NCI-H748 (cell line): ENCODE results near the gene SPG11.
"Not testable (repeated sequence)": the region's sequence is repeated elsewhere in the genome, so short reads cannot be mapped to it uniquely, and the experiment has no call there.

Experiments
- DNase-seq: peaks from one replicate; lab custom pipeline; 2025; ENCODE audit not compliant: unreplicated experiment; lab: John Stamatoyannopoulos, UW

Gene SPG11, protein sequence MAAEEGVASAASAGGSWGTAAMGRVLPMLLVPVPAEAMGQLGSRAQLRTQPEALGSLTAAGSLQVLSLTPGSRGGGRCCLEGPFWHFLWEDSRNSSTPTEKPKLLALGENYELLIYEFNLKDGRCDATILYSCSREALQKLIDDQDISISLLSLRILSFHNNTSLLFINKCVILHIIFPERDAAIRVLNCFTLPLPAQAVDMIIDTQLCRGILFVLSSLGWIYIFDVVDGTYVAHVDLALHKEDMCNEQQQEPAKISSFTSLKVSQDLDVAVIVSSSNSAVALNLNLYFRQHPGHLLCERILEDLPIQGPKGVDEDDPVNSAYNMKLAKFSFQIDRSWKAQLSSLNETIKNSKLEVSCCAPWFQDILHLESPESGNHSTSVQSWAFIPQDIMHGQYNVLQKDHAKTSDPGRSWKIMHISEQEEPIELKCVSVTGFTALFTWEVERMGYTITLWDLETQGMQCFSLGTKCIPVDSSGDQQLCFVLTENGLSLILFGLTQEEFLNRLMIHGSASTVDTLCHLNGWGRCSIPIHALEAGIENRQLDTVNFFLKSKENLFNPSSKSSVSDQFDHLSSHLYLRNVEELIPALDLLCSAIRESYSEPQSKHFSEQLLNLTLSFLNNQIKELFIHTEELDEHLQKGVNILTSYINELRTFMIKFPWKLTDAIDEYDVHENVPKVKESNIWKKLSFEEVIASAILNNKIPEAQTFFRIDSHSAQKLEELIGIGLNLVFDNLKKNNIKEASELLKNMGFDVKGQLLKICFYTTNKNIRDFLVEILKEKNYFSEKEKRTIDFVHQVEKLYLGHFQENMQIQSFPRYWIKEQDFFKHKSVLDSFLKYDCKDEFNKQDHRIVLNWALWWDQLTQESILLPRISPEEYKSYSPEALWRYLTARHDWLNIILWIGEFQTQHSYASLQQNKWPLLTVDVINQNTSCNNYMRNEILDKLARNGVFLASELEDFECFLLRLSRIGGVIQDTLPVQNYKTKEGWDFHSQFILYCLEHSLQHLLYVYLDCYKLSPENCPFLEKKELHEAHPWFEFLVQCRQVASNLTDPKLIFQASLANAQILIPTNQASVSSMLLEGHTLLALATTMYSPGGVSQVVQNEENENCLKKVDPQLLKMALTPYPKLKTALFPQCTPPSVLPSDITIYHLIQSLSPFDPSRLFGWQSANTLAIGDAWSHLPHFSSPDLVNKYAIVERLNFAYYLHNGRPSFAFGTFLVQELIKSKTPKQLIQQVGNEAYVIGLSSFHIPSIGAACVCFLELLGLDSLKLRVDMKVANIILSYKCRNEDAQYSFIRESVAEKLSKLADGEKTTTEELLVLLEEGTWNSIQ (N-terminal part only)

DNA sequence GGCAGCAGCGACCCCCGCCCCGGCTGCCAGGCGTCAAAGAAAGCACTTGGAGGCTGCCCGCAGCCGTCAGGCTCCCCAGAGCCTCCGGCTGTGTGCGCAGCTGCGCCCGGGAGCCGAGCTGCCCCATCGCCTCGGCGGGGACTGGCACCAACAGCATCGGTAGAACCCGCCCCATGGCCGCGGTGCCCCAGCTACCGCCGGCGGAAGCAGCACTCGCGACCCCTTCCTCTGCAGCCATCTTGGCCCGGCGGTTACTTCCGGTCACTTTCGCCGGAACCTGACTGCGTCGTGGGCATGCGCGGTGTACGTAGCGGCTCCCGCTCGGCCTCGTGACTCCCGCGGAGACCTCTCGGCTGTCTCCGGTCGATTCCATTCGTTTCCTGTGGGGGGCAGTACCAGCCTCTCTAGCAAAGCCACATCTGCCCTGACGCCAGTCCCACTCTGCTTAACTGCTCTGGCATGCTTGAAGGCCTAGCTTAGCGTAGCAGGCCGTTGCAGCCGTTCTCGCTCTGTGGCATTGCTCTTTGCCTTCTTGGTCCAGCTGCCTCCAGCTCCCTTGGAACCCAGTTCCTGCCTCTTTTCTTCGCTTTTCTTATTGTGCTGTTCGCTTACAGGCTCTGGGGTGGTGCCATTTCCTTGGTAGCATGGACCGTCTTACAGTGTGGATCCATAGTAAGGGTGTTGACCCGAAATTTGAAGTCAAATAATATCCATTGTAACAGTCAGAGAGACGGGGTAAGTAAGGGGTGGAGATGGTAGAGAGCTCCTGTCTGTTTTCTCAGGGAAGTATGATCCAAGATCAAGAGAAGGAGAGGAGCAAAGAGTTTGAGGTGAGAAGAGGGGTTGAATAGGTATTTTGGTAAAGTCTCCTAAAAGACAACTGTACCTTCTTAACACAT is at the start of gene SPG11:
TSS of gene SPG11 (minus strand) at position 253 of the 899 bp plus-strand sequence. CDS start at position 238, 15 bp downstream.
- DNase-seq, result peak; percentile 97

DNA sequence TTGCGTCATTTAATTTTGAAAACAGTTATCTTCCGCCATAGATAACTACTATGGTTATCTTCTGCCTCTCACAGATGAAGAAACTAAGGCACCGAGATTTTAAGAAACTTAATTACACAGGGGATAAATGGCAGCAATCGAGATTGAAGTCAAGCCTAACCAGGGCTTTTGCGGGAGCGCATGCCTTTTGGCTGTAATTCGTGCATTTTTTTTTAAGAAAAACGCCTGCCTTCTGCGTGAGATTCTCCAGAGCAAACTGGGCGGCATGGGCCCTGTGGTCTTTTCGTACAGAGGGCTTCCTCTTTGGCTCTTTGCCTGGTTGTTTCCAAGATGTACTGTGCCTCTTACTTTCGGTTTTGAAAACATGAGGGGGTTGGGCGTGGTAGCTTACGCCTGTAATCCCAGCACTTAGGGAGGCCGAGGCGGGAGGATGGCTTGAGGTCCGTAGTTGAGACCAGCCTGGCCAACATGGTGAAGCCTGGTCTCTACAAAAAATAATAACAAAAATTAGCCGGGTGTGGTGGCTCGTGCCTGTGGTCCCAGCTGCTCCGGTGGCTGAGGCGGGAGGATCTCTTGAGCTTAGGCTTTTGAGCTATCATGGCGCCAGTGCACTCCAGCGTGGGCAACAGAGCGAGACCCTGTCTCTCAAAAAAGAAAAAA is 49.0 kb upstream of the SPG11 start:
- peak; percentile 67 for DNase-seq

DNA sequence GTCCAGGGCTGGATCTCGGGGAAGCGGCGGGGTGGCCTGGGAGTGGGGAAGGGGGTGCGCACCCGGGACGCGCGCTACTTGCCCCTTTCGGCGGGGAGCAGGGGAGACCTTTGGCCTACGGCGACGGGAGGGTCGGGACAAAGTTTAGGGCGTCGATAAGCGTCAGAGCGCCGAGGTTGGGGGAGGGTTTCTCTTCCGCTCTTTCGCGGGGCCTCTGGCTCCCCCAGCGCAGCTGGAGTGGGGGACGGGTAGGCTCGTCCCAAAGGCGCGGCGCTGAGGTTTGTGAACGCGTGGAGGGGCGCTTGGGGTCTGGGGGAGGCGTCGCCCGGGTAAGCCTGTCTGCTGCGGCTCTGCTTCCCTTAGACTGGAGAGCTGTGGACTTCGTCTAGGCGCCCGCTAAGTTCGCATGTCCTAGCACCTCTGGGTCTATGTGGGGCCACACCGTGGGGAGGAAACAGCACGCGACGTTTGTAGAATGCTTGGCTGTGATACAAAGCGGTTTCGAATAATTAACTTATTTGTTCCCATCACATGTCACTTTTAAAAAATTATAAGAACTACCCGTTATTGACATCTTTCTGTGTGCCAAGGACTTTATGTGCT is 48.4 kb upstream of the SPG11 start:
- DNase-seq, result peak; percentile 46

DNA sequence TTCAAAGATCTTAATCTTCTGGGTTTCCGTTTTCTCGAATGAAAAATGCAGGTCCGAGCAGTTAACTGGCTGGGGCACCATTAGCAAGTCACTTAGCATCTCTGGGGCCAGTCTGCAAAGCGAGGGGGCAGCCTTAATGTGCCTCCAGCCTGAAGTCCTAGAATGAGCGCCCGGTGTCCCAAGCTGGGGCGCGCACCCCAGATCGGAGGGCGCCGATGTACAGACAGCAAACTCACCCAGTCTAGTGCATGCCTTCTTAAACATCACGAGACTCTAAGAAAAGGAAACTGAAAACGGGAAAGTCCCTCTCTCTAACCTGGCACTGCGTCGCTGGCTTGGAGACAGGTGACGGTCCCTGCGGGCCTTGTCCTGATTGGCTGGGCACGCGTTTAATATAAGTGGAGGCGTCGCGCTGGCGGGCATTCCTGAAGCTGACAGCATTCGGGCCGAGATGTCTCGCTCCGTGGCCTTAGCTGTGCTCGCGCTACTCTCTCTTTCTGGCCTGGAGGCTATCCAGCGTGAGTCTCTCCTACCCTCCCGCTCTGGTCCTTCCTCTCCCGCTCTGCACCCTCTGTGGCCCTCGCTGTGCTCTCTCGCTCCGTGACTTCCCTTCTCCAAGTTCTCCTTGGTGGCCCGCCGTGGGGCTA is 47.8 kb upstream of the SPG11 start, which contains the start of the genes B2M and PATL2:
TSS of gene B2M (plus strand) at position 422 of the 647 bp plus-strand sequence. CDS start at position 452, 30 bp downstream.
TSS of gene PATL2 (minus strand) at position 228 of the 647 bp plus-strand sequence. CDS start 34,833 bp downstream, outside the sequence.
- DNase-seq, result peak; percentile 92

DNA sequence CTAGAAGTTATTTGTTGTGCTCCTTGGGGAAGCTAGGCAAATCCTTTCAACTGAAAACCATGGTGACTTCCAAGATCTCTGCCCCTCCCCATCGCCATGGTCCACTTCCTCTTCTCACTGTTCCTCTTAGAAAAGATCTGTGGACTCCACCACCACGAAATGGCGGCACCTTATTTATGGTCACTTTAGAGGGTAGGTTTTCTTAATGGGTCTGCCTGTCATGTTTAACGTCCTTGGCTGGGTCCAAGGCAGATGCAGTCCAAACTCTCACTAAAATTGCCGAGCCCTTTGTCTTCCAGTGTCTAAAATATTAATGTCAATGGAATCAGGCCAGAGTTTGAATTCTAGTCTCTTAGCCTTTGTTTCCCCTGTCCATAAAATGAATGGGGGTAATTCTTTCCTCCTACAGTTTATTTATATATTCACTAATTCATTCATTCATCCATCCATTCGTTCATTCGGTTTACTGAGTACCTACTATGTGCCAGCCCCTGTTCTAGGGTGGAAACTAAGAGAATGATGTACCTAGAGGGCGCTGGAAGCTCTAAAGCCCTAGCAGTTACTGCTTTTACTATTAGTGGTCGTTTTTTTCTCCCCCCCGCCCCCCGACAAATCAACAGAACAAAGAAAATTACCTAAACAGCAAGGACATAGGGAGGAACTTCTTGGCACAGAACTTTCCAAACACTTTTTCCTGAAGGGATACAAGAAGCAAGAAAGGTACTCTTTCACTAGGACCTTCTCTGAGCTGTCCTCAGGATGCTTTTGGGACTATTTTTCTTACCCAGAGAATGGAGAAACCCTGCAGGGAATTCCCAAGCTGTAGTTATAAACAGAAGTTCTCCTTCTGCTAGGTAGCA is 47.0 kb upstream of the SPG11 start:
- DNase-seq, result peak; percentile 18

DNA sequence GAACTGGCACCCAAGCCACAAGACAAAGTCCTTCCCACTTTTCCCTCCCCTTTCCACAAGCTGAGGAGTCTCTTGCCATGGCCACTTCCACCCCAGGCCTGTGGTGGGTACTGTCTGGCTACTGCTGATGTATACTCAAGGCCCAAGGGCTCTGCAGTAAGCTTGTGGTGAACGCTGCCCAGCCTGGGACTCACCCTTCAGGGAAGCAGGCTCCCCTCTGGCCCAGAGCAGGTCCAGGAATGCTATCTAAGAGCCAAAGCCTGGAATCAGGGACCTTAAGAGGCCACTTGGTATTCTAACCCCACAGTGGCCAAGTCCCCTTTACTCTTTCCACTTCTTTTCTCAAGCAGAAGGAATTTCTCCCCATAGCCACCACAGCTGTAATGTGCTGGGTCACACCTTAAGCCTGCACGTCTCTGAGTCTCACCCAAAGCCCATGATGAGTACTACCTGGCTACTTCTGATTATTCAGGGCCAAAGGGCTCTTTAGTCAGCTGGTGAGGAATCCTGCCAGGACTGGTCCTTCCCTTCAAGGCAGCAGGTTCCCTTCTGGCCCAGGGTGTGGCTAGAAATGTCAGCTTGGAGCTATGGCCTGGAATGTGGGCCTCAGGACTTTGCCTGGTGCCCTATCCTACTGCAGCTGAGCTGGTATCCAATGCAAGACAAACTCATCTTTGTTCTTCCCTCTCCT is 43.6 kb upstream of the SPG11 start:
- DNase-seq, result no peak

DNA sequence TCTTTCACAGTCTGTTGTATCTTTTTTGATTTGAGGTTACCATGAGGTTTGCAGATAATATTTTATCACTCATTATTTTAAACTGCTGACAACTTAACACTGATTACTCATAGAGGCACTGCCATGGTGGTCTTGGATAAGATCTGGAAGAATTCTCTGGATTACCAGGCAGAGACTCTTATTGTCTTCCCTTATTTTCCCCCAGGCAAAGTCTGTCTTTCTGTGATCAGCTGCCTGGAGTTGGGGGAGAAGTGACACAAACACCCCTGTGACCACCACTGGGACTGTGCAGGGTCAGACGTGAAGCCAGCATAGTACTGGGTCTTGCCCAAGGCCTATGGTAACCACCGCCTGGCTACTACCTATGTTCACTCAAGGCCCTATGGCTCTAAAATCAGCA is 42.9 kb upstream of the SPG11 start:
- DNase-seq, result no peak

DNA sequence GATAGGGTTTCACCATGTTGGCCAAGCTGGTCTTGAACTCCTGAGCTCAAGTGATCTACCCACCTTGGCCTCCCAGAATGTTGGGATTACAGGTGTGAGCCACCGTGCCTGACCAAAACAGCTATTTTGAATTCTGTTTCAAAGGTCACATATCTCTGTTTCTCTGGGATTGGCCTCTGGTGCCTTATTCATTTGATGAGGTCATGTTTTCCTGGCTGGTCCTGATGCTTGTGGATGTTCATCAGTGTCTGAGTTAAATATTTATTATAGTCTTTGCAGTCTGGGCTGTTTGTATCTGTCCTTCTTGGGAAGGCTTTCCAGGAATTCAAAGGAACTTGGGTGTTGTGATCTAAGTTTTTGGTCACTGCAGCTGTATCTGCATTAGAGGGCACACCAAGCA is 42.5 kb upstream of the SPG11 start:
- DNase-seq, result no peak

DNA sequence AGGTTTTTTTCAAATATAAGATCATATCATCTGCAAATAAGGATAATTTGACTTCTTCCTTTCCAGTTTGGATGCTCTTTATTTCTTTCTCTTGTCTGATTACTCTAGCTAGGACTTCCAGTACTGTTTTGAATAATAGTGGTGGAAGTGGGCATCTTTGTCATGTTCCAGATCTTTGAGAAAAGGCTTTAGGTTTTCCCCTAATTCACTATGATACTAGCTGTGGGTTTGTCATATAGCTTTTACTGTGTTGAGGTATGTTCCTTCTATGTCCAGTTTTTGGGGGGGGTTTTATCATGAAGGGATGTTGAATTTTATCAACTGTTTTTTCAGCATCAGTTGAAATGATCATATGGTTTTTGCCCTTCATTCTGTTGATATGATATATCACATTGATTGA is 37.2 kb upstream of the SPG11 start:
- DNase-seq, result not testable (repeated sequence)

DNA sequence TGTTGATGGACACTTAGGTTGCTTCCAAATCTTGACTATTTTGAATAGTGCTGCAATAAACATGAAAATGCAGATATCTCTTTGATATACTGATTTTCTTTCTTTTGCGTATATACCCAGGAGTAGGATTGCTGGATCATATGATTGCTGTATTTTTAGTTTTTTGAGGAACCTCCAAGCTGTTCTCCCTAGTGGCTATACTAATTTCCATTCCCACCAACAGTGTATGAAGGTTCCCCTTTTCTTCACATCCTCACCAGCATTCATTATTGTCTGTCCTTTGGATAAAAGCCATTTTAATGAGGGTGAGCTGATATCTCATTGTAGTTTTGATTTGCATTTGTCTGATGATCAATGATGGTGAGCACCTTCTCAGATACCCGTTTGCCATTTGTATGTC is 35.2 kb upstream of the SPG11 start:
- DNase-seq, result no peak

DNA sequence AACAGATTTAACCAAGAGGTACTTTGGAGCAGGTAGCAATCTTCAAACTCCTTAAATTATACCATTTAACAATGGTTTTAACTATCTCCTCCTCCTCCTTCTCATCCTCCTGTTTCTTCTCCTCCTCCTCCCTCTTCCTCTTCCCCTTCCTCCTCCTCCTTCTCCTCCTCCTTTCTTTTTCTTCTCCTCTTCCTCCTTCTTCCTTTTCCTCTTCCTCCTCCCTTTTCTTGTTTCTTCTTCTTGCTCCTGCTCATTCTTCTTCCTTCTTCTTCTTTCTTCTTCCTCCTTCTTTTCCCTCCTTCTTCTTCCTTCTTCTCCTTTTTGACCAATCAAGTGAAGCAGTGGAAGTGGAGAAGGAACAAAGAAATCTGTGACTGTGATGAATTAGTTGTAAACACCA is 33.6 kb upstream of the SPG11 start:
- DNase-seq, result no peak

DNA sequence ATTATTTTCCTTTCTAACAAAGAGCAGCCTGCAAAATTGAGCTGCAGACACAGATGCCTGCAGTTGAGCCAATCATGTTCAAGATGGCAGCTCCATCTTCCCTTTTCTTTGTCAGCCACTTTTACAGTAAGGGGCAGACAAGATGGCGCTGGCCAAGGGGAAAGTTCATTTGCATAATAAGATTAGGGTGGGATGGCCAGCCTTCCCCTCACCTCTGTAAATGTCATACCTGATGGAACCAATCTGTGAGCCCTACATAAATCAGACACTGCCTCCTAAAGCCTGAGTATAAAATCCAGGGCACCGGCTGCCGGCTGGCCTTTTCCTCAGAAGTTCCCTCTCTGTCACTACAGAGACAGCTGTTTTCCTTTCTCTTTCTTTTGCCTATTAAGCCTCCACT is 31.8 kb upstream of the SPG11 start:
- DNase-seq, result no peak

DNA sequence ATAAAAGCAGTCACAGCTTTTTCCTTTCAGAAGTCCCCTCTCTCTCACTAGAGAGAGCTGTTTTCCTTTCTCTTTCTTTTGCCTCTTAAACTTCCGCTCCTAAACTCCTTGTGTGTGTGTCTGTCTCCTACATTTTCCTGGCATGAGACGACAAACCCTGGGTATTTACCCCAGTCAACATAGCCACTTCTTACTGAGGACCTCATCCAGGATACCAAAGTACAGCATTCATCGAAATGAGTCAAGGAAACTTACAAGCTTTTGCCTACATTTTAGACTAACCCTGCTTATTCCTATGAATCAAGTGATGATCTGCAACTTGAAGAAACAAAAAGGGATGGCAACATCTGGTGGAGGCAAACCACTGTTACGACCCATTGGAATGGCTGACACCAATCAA is 31.0 kb upstream of the SPG11 start:
- no peak for DNase-seq

DNA sequence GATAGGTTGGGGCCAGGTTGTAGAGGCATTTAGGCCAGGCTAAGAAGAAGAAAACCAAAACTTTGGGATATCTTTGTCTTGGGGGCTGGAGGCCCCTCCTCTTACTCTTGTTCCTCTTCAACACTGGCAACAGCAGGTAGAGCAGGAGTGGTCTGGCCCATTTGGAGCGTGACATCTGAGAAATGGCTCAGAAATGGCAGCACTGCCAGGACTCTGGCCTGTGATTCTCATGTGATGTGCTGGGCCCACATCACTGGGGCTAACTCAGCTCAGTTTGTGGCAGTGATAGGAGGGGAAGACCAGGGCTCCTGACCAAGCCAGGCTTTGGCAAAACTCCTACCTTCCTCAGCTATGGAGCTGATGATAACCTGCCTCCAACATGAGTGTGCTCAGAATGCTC is 29.2 kb upstream of the SPG11 start:
- DNase-seq, result no peak

DNA sequence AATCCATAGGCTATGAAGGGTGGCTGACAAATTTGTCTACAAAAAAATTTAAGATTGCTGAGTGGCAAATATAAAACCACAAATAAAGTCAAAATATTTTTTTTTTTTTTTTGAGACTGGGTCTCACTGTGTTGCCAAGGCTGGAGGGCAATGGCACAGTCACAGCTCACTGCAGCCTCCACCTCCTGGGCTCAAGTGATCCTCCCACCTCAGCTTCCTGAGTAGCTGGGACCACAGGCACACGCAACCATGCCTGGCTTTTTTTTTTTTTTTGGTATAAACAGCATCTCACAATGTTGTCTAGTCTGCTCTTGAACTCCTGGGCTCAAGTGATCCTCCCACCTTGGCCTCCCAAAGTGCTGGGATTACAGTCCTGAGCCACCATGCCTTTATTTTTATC is 26.8 kb upstream of the SPG11 start:
- DNase-seq, result not testable (repeated sequence)

DNA sequence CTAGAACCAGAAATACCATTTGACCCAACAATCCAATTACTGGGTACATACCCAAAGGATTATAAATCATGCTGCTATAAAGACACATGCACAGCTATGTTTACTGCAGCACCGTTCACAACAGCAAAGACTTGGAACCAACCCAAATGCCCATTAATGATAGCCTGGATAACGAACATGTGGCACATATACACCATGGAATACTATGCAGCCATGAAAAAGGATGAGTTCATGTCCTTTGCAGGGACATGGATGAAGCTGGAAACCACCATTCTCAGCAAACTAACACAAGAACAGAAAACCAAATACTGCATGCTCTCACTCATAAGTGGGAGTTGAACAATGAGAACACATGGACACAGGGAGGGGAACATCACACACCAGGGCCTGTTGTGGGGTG is 25.9 kb upstream of the SPG11 start:
- not testable (repeated sequence) for DNase-seq
